Upper lobe of left lung (tissue), 4 donors: Measurements from ENCODE around the gene ACADM.

Source experiments
- POLR2A ChIP-seq, 4 donors: fragments of 450-650 bp; IDR thresholded peaks; one replicate each; pipeline ENCODE4 v1.5.1; 2016 to 2017; ENCODE audit warnings: antibody characterized with exemption in 4 of 4, mild to moderate bottlenecking in 2 of 4
- TF ChIP-seq, protein P1 (sequence below), 6 experiments: fragments of 450-650 bp in 4 of 6; fragments of 200-600 bp in 2 of 6; sonication (generic) in 2 of 6; IDR thresholded peaks; one replicate each; pipeline ENCODE4 v1.5.1; 2016 to 2019; ENCODE audit warnings: antibody characterized with exemption in 6 of 6

DNA sequence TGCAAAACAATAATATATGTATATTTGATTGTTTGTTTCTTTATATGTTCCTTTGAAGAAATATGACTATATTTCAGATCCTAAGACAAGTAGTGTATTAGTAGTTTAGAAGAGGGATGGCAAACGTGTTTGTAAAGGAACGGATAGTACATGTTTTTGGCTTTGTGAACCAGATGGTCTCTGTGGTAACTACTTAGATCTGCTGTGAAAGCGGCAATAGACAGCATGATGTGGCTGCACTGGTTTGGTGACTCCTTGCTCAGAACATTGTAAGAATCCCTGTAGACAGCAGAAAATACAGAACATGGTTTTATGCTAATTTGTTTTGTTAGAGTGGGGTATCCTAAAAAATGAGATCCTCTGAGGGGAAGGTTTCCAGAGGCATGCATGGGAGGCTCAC lies 3.1 kb downstream of the ACADM start:
- TF ChIP-seq, protein P1, sequence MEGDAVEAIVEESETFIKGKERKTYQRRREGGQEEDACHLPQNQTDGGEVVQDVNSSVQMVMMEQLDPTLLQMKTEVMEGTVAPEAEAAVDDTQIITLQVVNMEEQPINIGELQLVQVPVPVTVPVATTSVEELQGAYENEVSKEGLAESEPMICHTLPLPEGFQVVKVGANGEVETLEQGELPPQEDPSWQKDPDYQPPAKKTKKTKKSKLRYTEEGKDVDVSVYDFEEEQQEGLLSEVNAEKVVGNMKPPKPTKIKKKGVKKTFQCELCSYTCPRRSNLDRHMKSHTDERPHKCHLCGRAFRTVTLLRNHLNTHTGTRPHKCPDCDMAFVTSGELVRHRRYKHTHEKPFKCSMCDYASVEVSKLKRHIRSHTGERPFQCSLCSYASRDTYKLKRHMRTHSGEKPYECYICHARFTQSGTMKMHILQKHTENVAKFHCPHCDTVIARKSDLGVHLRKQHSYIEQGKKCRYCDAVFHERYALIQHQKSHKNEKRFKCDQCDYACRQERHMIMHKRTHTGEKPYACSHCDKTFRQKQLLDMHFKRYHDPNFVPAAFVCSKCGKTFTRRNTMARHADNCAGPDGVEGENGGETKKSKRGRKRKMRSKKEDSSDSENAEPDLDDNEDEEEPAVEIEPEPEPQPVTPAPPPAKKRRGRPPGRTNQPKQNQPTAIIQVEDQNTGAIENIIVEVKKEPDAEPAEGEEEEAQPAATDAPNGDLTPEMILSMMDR (IDR thresholded peaks at IDR 0.05) = no peak
- no peak for TF ChIP-seq POLR2A (IDR thresholded peaks at IDR 0.05)
